ENCODE measurements around the gene SUSD2. TPM values are rescaled to one million over a fixed set of nuclear protein-coding genes. Genes with fewer than 3 reads are reported as not detected.

Gene SUSD2
- total and polyA plus RNA-seq, 2 of the 8 experiments (the other 6 are each of a cell fraction or from before 2014, with no cell fraction given), result 2.0 to 4.8 TPM

DNA sequence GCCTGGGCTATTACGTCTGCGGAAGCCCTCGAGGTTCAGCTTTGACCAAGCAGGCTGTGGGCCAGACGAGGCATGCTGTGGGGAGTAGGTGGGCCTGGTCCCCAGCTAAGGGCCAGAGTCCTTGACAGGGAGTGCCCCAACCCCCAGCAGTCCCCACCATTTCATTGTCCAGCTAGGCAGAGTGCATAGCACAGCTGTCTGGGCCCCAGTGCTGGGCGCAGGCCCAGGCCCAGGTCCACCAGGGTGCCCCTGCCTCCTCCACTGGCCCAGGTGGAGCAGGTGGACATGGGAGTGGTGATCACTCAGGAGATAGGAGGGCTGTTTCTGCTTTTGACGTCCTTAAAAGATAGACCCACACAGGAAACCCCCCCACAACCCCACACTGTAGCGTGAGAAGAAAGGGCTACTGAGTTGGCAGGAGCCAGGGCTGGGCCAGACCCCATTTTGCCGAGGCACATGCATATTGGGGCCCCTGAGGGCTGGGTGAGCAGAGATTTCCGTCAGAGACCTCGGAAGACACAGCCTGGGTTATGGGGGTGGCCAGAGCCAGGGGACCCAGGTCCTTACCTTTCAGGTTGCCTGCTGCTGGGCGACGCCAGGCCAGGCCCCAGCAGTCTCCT, 11.7 kb upstream of the SUSD2 start:
- H3K18ac ChIP-seq (ENCODE audit: extremely low read depth, low read length), result no peak overlapping the region
- DNase-seq (ENCODE audit: low read depth in 1 of 2, low spot score in 2 of 2) (no peak), FAIRE-seq (no peak)
- no peaks in the 10 kb centered on the region for H3K79me1 ChIP-seq (ENCODE audit: low read depth, low read length)
- no peak overlapping the region for H3K23ac ChIP-seq (ENCODE audit: insufficient read length)
- no peak overlapping the region for H2AK5ac ChIP-seq (ENCODE audit: low read depth, low read length)
- H2BK15ac ChIP-seq (ENCODE audit: low read length), result no peak overlapping the region
- H4K8ac ChIP-seq (ENCODE audit: extremely low read depth, insufficient read depth, low read length), result peak overlapping the region; percentile 0; the same call in 1 of the 2 replicates
- no peaks in the 10 kb centered on the region for H3K9me3 ChIP-seq (ENCODE audit: insufficient read depth in 2 of 2, low read depth in 1 of 2, low read length in 1 of 2)
- H3K4me3 ChIP-seq (ENCODE audit: extremely low read depth in 1 of 4, insufficient read depth in 2 of 4, low read depth in 3 of 4, low read length in 4 of 4), result no peak overlapping the region
- peaks cover 0 to 2% of the 10 kb centered on the region in 2 experiments for H4K20me1 ChIP-seq (replicated peaks in 1 of 2; ENCODE audit: control insufficient read depth in 1 of 2, insufficient read depth in 2 of 2, low read length in 2 of 2)
- H3K79me2 ChIP-seq (ENCODE audit: control insufficient read depth in 1 of 2, insufficient read depth in 2 of 2, low read length in 2 of 2), result no peaks in the 10 kb centered on the region
- no peak overlapping the region for H2BK120ac ChIP-seq (replicated peaks; ENCODE audit: low read depth, low read length)
- no peak overlapping the region for H2BK5ac ChIP-seq (ENCODE audit: low read depth, low read length)
- no peaks in the 10 kb centered on the region for H3K23me2 ChIP-seq (ENCODE audit: low read depth, low read length)
- no peak overlapping the region for H3K4ac ChIP-seq (replicated peaks; ENCODE audit: insufficient read length, low read depth, low read length)
- TF ChIP-seq CBX5 (IDR thresholded peaks at IDR 0.05; ENCODE audit: low read depth, low read length) (no peak), EZH2 (IDR thresholded peaks at IDR 0.05; ENCODE audit: low read depth, low read length, severe bottlenecking) (no peak)
- peaks cover 1 to 11% (median 7%) of the 10 kb centered on the region in 4 experiments; a peak in 3 of 8 replicates for H3K36me3 ChIP-seq (ENCODE audit: control insufficient read depth in 2 of 4, insufficient read depth in 4 of 4, low read length in 3 of 4)
- no peak overlapping the region for H4K91ac ChIP-seq (replicated peaks; ENCODE audit: insufficient read length, low read length)
- H3K9ac ChIP-seq (replicated peaks in 1 of 4; ENCODE audit: extremely low read depth in 1 of 4, low read depth in 3 of 4, low read length in 3 of 4), result no peak overlapping the region
- H2BK12ac ChIP-seq (ENCODE audit: low read depth, low read length), result no peak overlapping the region
- no peak overlapping the region for H3K14ac ChIP-seq (ENCODE audit: insufficient read length)
- no peaks in the 10 kb centered on the region for H3K27me3 ChIP-seq (replicated peaks in 1 of 4; ENCODE audit: control insufficient read depth in 3 of 4, extremely low read depth in 1 of 4, insufficient read depth in 3 of 4, low read length in 3 of 4)
- H3K4me1 ChIP-seq (replicated peaks in 1 of 4; ENCODE audit: control insufficient read depth in 3 of 4, insufficient read depth in 4 of 4, low read length in 3 of 4), result no peaks in the 10 kb centered on the region
- 91% methylated on average over 10 of the region's 12 CpGs; no CpG with 5 or more reads in 1 of the 2 experiments for WGBS, 2 experiments (ENCODE audit: extremely low coverage in 1 of 2, insufficient coverage in 1 of 2, insufficient read length in 1 of 2, insufficient replicate concordance in 2 of 2, low coverage in 1 of 2, low lambda C conversion rate in 2 of 2, missing lambda C conversion rate in 1 of 2)
- no peak overlapping the region for H3K56ac ChIP-seq (replicated peaks; ENCODE audit: insufficient read length, low read depth, low read length)
- no peak overlapping the region for H2AFZ ChIP-seq (ENCODE audit: low read length)
- no peak overlapping the region for H4K5ac ChIP-seq (ENCODE audit: insufficient read length, low read depth, low read length)
- H3K27ac ChIP-seq (ENCODE audit: low read depth, low read length), result no peak overlapping the region
- H2BK20ac ChIP-seq (ENCODE audit: low read length), result no peak overlapping the region
- POLR2A ChIA-PET (ENCODE audit: partially characterized antibody), result no interaction called here
- H3K4me2 ChIP-seq (ENCODE audit: insufficient read depth in 1 of 2, low read depth in 2 of 2, low read length in 2 of 2), result no peak overlapping the region
- CTCF ChIA-PET (ENCODE audit: partially characterized antibody), result interaction anchor here (0.9 to 19.1 kb wide), 3 partner anchors 13 to 37 kb away, joined by 3 to 301 read pairs (median 3); no protein-coding TSS in a partner anchor
